ENCODE measurements around the gene SH3BP4. TPM values are rescaled to one million over a fixed set of nuclear protein-coding genes. Genes with fewer than 3 reads are reported as not detected.

Gene SH3BP4
- total RNA-seq, 4 donors from 2014 or later, result 13.5 to 28.4 (median 20.1) TPM

DNA sequence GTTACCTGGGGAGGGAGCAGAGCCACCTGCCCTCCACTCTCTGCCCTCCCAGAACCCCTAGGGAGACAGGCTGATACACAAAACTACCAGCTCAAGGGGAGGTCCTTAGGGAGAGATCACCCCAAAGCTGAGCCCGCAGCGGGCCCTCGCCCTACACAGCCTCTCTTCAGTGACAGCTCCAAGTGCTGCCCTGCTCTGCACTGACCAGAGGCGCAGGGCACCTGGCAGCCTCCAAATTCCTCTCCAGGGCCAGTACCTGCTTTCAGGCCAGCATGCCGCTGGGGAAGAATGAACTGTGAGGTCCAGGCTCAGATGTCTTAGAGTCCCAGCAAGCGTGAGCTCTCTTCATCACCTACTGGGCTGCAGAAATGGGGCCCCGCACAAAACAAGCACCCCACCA lies 11.3 kb upstream of the SH3BP4 start:
- no peak for DNase-seq
- no peak overlapping the region for H3K27ac ChIP-seq
- no peaks in the 10 kb centered on the region for H3K9me3 ChIP-seq
- intact Hi-C loops (cut with DNase I; ENCODE audit: low total_unique reads), result no loop called here
- no peaks in the 10 kb centered on the region for H3K4me1 ChIP-seq
- TF ChIP-seq POLR2A (IDR thresholded peaks at IDR 0.05) (no peak), CTCF (IDR thresholded peaks at IDR 0.05) (no peak)
- no peaks in the 10 kb centered on the region for H3K27me3 ChIP-seq
- H3K4me3 ChIP-seq, result no peak overlapping the region
- H3K36me3 ChIP-seq, result no peaks in the 10 kb centered on the region

- intact Hi-C loops (cut with DNase I; ENCODE audit: low total_unique reads), result no loop called here
- no peaks in the 10 kb centered on the region for H3K36me3 ChIP-seq
- H3K4me3 ChIP-seq, result no peak overlapping the region
- no peaks in the 10 kb centered on the region for H3K9me3 ChIP-seq
- no peaks in the 10 kb centered on the region for H3K4me1 ChIP-seq
- no peaks in the 10 kb centered on the region for H3K27me3 ChIP-seq
- TF ChIP-seq CTCF (IDR thresholded peaks at IDR 0.05), result no peak
- TF ChIP-seq POLR2A (IDR thresholded peaks at IDR 0.05), result no peak
- no peak for DNase-seq
- H3K27ac ChIP-seq, result no peak overlapping the region
Measured at GRCh38 chr2:234945339-234945873, 6.4 kb upstream of the SH3BP4 start.

DNA sequence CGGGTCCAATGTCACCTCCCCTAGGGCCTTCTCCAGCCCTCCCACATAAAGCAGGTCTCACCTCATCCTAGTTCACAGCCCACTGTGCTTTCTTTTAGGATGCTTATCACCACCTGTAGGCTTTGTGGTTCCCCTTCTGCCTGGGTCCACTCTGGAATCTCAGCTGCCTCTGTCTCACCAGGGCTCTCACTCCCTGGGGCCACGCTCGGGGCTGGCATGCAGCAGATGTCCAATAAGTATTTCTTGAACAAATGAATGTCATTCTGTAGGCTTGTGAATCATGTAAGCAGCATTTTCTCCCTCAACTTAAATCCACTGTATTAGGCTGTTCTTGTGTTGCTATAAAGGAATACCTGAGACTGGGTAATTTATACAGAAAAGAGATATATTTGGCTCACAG lies 4.3 kb upstream of the SH3BP4 start:
- Histone ChIP-seq H3K27ac (no peak overlapping the region), H3K4me1 (no peaks in the 10 kb centered on the region), H3K27me3 (no peaks in the 10 kb centered on the region), H3K9me3 (no peaks in the 10 kb centered on the region), H3K36me3 (no peaks in the 10 kb centered on the region), H3K4me3 (no peak overlapping the region)
- no peak for TF ChIP-seq POLR2A (IDR thresholded peaks at IDR 0.05)
- TF ChIP-seq CTCF (IDR thresholded peaks at IDR 0.05), result no peak
- intact Hi-C loops (cut with DNase I; ENCODE audit: low total_unique reads), result no loop called here
- no peak for DNase-seq

GRCh38 chr2:234949762-234950434 lies 1.9 kb upstream of the SH3BP4 start:
- no peak overlapping the region for H3K27ac ChIP-seq
- intact Hi-C loops (cut with DNase I; ENCODE audit: low total_unique reads), result no loop called here
- H3K9me3 ChIP-seq, result no peaks in the 10 kb centered on the region
- no peaks in the 10 kb centered on the region for H3K4me1 ChIP-seq
- H3K36me3 ChIP-seq, result no peaks in the 10 kb centered on the region
- TF ChIP-seq POLR2A (IDR thresholded peaks at IDR 0.05) (no peak), CTCF (IDR thresholded peaks at IDR 0.05) (no peak)
- DNase-seq, result no peak
- no peaks in the 10 kb centered on the region for H3K27me3 ChIP-seq
- no peak overlapping the region for H3K4me3 ChIP-seq

DNA sequence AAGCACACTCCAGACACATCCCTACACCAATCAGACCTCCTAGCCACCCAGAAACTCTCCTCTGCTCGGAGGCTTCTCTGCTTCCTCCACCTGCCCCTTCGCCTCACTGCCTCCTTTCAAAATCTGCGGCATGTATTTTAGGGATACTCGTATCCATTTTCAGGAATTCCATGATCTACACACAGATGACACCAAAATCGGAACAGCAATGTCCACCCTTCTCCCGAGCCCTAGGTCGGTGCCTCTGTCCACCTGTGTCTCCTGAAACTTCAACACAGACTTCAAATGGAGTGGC lies 1.4 kb upstream of the SH3BP4 start:
- intact Hi-C loops (cut with DNase I; ENCODE audit: low total_unique reads), result no loop called here
- Histone ChIP-seq H3K4me1 (no peaks in the 10 kb centered on the region), H3K4me3 (no peak overlapping the region), H3K36me3 (no peaks in the 10 kb centered on the region), H3K9me3 (no peaks in the 10 kb centered on the region), H3K27ac (no peak overlapping the region), H3K27me3 (no peaks in the 10 kb centered on the region)
- TF ChIP-seq POLR2A (IDR thresholded peaks at IDR 0.05) (no peak), CTCF (IDR thresholded peaks at IDR 0.05) (no peak)
- no peak for DNase-seq

Data from uterus (tissue), 4 donors.